H7 (cell line): ENCODE measurements around the gene NPTN. TPM values are rescaled to one million over a fixed set of nuclear protein-coding genes. Genes with fewer than 3 reads are reported as not detected.
"Not testable (repeated sequence)": the region's sequence is repeated elsewhere in the genome, so short reads cannot be mapped to it uniquely, and the experiment has no call there.

ENCODE experiments used
- DNase-seq: peaks from one replicate; pipeline ENCODE4 v3.0.0; 2012
- H3K27me3 ChIP-seq: 2 replicates; pipeline ENCODE4 v1.6.0; 2011; ENCODE audit warnings: mild to moderate bottlenecking, low read length; ENCODE audit not compliant: control insufficient read depth, insufficient read depth
- H3K36me3 ChIP-seq: replicated peaks from 2 replicates; pipeline ENCODE4 v1.5.1; 2011; ENCODE audit warnings: low read length; ENCODE audit not compliant: control insufficient read depth, insufficient read depth
- H3K4me3 ChIP-seq: 2 replicates; pipeline ENCODE4 v1.5.1; 2011; ENCODE audit warnings: low read depth, mild to moderate bottlenecking, control low read depth, low read length, moderate library complexity; ENCODE audit not compliant: insufficient read depth
- total RNA-seq: library from RNA; depleted of rRNA; stranded (reverse); fragments of >200 nt; shearing (Covaris generic); gene quantifications from 2 replicates; pipeline ENCODE4 v1.2.3, GENCODE V29; 2014

NPTN gene
- total RNA-seq, 1 experiment from 2014 or later = 85.4 TPM

DNA sequence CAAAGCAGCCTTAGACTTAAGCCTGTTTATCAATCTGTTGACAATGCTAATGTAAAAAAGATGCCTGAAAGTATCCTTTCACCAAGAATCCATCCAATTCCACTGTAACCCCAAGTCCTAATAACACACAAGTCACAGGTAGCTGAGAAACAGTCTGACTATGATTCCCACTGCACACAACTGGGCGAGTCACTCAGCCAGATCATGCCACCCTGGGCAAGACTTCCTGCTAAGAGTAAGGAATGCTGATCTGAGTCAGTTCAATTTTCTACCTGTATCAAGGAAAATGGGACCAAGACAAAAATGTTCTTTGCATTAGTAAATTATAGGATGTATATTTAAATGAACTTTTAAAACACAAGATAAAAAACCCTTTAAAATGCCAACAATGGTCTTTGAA, 33.3 kb downstream of the NPTN start:
- H3K36me3 ChIP-seq = no peaks in the 10 kb centered on the region

DNA sequence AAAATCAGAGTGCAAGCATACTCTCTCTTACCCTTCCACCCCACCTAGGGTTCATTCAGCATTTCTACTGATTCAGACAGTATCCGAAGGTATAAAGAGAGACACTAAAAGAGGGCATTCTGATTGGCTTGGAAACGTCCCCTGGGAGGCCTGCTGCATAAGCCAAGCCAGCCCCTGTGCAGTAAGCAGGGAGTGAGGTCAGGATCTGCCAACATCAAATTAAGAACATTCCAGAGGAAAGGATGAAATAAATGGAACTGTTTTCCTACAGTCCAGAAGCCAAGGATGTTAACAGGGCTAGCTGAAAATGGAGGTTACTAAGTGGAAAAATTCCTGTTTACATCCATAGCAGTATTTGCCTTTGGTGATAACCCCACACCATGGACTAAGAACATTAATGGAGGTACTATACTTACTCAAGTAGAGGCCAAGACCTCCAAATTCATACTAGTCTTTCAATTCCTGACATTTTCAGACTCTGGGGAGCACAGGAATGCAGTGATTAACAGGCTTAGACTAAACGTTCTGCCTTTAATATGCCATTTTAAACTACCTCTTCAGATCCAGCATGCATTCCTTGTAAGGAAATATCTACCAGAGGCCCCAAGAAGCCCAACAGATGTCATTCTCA, 34.5 kb downstream of the NPTN start:
- no peak for DNase-seq
- no peaks in the 10 kb centered on the region for H3K36me3 ChIP-seq
- H3K4me3 ChIP-seq = no peak overlapping the region
- no peaks in the 10 kb centered on the region for H3K27me3 ChIP-seq

More for the DNA sequence above, 33.3 kb downstream of the NPTN start:
- DNase-seq = no peak
- H3K4me3 ChIP-seq = no peak overlapping the region
- no peaks in the 10 kb centered on the region for H3K27me3 ChIP-seq

DNA sequence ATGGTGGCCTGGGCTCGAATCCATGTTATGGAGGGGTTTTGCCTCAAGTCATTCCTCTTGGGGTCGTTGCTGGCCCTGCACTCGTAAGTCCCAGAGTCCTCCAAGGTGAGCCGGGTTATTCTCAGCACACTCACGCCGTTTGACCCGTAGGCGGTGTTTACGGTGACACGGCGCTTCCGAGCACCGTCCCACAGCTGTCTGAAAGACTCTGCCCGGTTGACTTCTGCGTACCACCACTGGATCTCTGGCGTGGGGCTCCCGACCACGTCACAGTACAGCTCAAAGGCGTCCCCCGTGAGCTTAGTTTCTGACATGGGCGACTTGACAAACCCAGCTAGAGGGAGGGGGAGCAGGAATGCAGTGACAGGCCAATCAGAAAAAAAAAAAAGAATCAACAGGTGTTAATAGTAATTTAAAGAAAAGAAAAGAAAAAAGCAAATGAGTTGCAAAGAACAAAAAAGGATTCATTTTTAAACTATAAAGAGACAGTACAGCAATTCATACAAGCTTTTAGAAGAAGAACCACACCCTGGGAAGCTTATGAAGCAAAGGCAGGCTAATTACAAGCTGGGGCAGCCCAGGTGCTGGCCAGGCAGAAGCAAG, 36.1 kb downstream of the NPTN start:
- no peak for DNase-seq
- Histone ChIP-seq H3K36me3 (no peaks in the 10 kb centered on the region), H3K4me3 (no peak overlapping the region), H3K27me3 (no peaks in the 10 kb centered on the region)

DNA sequence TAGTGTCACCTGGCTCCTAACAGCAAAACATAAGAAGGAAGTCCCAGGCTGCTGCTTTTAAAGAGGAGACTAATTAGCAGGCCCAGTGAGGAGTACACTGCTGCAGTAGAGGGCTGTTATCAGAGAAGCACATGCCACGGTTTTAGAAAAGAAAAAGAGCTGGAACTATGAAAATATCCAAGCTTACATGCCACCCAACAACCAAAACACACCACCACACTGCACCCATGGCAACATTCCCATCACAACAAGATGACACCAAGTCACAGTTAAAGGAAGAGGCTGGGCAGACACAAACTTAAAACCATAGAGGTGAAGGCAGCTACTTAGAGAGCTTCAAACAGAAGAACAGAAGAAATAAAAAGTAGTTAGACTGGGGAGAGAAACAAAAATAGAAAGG, 37.0 kb downstream of the NPTN start:
- Histone ChIP-seq H3K36me3 (no peaks in the 10 kb centered on the region), H3K4me3 (no peak overlapping the region), H3K27me3 (no peaks in the 10 kb centered on the region)
- DNase-seq = no peak

DNA sequence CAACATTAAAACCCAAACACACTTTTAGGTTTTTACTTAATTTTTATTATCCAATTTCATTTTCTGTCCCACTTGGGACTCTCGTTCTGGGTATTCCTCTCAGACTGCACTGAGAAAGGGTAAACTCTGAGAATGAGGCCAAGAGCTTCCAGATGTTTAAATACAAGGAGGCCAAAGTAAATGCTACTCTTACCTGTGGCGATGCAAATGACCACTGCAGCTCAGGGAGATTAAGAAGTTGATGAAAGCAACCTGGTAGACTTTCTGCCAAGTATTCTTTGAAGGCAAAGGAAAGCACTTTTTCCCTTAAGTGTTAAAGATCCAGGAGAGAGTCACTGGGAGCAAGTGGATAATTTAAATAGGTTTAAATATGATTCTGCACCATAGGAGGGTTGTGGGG, 39.1 kb downstream of the NPTN start:
- no peak overlapping the region for H3K4me3 ChIP-seq
- no peak for DNase-seq
- H3K36me3 ChIP-seq = no peaks in the 10 kb centered on the region; the same call in 1 of the 2 replicates
- no peaks in the 10 kb centered on the region for H3K27me3 ChIP-seq

DNA sequence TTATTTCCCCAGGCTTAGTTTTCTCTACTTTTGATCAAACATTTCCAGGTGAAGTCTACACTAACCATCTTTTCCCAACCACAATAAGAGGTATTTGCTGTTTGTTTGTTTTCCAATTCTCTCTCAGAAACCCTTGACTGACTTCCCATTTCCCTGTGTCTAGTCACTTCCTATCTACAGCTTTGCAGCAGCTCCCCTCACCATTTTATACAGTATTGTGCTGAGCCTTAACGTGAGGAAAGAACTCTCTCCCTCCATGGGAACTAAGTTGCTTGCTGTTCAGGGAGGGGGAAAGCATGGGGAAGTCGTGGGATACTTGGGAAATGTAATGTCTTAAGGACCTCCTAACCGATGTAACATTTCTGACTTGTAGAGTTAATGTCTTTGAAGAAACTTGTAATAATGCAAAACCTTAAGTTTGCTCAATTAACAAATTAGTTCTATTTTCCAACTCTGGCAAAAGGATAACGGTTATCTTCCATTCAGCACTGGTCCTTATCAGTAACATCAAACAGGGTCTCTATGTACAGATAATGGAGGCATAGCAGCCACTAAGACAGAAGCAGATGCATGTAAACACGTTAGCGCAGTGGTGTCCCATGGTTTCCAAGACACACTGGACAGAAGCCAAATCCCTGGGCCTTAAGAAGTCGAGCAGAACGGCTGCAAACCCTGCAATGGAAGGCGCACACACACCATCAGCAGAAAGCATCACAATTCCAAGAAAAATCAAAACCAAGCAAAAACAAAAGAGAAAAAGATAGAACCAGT, 39.7 kb downstream of the NPTN start:
- Histone ChIP-seq H3K36me3 (no peaks in the 10 kb centered on the region; the same call in 1 of the 2 replicates), H3K27me3 (no peaks in the 10 kb centered on the region), H3K4me3 (no peak overlapping the region)
- DNase-seq = no peak

DNA sequence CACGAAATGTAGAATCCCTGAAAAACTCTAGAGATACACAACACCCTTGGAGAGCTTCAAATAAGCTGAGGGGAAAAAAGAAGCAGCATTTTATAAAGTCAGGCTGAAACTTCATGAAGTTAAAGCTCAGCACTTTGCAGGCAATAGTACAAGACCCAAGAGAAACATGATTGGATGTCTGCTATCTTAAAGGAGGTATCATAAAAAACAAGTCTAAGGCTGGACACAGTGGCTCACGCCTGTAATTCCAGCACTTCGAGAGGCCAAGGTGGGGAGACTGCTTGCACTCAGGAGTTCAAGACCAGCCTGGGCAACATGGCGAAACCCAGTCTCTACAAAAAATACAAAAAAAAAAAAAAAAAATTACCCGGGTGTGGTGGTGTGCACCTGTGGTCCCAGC, 42.9 kb downstream of the NPTN start:
- peaks cover 3% of the 10 kb centered on the region for H3K36me3 ChIP-seq

DNA sequence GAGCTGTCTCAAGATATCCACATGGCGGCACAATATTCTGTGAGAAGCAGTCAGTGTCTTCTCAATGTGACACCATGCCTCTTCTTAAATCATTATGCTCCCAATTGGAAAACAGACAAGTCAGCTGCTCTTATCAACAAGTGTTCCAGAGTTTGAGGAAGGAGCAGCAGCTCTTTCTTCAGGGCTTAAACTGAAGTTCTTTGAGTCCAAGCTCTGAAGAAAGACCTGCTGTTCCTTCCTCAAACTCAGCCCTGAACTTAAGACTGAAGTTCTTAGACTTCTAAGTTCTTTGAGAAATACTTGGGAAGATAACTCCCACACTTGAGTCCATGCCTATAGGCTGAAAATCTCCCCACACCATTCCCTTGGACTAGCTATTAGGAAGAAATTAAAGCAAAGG, 43.4 kb downstream of the NPTN start:
- Histone ChIP-seq H3K36me3 (peaks cover 3% of the 10 kb centered on the region), H3K27me3 (no peaks in the 10 kb centered on the region), H3K4me3 (no peak overlapping the region)
- no peak for DNase-seq

More for the DNA sequence above, 42.9 kb downstream of the NPTN start:
- no peak for DNase-seq
- no peaks in the 10 kb centered on the region for H3K27me3 ChIP-seq
- no peak overlapping the region for H3K4me3 ChIP-seq

DNA sequence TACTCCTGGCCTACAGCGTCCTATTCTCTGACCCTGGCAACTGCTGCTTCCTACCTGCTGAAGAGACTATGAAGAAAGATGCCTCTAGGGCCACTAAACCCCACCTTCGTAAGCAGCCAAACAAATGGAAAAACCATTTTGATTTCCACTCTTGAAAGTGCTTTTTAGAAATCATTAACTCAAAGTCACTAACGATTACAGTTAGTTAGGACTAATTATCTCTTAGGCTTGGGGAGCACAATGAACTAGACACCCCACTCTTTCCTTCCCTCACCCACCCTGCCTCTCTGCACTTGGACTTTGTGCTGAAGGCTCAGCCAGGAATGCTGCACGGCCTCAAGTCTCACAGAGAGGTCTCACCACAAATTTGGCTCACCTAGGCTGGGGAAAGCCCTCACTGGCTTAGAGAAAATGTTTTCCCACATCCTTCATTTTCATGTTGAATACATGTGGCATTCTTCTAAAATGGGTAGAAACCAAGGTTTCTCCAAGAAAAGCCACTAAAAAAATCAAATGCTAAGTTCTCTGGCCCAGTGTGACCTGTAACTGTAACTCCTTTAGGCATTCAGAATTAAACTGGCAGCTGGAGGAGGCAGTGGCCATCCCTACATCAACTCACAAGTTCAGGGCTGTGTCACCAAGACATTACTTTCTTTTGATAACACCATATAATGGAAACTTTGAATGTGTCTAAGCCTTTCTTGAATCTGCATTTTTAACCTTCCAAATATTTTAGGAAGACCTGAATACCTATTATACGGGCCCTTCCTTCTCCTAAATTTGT, 47.1 kb downstream of the NPTN start:
- no peak overlapping the region for H3K4me3 ChIP-seq
- no peak for DNase-seq
- peaks cover 11% of the 10 kb centered on the region for H3K36me3 ChIP-seq
- no peaks in the 10 kb centered on the region for H3K27me3 ChIP-seq

DNA sequence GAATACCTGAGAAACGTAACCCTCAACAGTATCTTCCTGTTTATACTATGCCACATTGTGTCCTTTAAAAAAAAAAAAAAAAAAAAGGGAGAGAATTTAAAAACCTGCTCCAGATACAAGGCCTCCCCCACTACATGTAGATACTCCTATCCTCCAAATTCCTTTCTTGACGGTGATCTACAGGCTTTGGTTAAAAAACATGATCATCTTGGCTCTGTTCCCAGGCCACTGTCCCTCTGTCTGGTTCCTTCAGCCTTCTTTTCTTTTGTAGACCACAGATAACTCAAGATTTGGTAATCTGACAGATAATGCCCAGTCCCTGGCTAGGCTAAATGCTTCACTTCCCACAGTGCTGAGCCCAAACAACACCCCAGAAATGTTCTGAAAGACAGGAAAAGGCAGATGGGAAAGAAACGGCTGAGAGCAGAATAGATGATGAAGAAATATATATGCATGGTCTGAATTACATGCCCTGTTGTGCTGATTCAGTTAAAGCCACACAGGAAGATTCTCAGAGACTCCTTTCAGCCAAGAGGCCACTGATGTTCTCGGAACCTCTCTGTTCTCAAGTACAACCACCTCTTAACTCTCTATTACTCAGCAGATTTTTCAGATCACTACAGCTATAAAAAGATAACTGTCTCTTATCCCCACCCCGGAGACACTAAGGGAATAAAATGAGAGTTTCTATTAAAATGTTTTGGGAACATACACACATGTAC, 48.3 kb downstream of the NPTN start:
- H3K4me3 ChIP-seq = no peak overlapping the region
- DNase-seq = no peak
- no peaks in the 10 kb centered on the region for H3K27me3 ChIP-seq
- peaks cover 13% of the 10 kb centered on the region for H3K36me3 ChIP-seq

DNA sequence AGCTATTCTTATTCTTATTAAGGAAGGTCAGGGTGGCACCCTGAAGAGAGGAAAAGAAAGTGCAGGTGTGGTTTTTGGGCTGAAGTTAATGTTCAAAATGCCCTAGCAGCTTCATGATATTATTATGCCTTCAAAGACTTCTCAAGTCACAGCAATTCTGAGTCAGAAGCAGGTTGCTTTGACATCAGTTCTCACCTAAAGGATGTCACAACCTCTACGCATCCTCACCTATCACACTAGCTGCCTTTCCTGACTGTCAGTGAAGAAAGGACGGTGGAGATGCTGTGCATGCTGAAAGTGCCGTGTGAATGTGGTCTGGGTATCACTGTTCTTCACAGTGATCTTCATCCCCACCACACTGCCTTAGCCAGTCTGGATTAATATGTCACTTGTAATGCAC, 49.6 kb downstream of the NPTN start:
- no peak overlapping the region for H3K4me3 ChIP-seq
- no peaks in the 10 kb centered on the region for H3K27me3 ChIP-seq
- no peak for DNase-seq
- peaks cover 13% of the 10 kb centered on the region for H3K36me3 ChIP-seq

DNA sequence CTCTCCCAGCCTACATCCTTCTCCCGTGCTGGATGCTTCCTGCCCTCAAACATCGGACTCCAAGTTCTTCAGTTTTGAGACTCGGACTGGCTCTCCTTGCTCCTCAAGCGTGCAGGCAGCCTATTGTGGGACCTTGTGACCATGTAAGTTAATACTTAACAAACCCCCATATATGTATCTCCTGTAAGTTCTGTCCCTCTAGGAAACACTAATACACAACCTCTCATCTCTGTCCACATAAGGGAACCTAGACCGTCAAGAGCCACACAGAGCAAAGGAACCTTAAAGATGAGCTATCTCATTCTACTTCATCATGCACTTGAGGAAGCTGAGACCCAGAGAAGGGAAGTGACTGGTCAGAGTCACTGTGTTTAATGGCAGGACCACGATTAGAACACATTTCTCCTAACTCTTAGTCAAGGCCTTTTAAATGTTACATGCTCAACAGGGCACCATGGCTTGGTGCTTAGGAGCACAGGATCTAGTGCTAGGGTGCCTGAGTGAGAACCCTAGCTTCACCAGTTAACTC, 50.3 kb downstream of the NPTN start:
- Histone ChIP-seq H3K4me3 (no peak overlapping the region), H3K27me3 (no peaks in the 10 kb centered on the region), H3K36me3 (peaks cover 13% of the 10 kb centered on the region)
- DNase-seq = no peak

DNA sequence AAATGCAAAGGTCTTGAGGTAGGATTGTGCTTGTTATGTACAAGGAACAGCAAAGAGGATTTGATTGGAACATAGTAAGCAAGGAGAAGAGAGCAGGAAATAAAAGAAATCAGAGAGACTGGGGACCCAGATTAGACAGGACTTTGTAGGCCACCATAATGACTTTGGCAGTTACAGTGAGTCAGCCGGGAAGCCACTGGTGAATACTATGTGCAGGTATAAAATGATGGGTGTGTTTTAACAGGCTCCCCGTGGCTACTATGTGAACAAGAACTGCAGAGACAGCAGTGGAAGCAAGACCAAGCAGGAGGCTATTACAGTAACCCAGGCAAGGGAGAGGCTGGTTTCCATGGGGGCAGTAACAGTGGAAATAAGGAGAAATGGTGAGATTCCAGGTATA, 55.2 kb downstream of the NPTN start:
- no peak overlapping the region for H3K4me3 ChIP-seq
- H3K27me3 ChIP-seq = no peaks in the 10 kb centered on the region
- DNase-seq = no peak
- H3K36me3 ChIP-seq = peaks cover 11% of the 10 kb centered on the region

DNA sequence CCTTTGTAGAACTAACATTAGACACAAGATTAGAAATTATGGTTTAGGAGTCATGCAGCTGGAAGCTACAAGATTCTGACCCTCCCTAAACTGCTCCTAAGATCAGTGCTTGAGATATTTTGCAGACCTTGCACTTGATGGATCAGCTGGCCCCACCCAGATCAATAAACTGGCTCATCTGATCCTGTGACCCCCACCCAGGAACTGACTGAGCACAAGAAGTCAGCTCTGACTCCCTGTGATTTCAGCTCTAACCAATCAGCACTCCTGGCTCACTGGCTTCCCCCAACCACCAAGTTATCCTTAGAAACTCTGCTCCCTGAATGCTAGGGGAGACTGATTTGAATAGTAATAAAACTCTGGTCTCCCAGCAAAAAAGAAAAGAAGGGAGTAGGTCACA, 55.6 kb downstream of the NPTN start:
- H3K27me3 ChIP-seq, H3K4me3 ChIP-seq, DNase-seq: not testable (repeated sequence)
- peaks cover 11% of the 10 kb centered on the region for H3K36me3 ChIP-seq
